Activated T-helper 1 cell treated with anti-CD3 and anti-CD28 coated beads, Interleukin-12 subunit alpha, Interleukin-12 subunit beta, Interleukin-2, Interleukin-4 antibody, amounts not matched to agents 30 ng/mL and 10 ng/mL and 1 ng/mL, durations not matched to agents 14 hours and 24 hours and 36 hours (primary cell): ENCODE data around the gene LETMD1. TPM values are rescaled to one million over a fixed set of nuclear protein-coding genes. Genes with fewer than 3 reads are reported as not detected.

Source experiments
- DNase-seq: peaks from one replicate; pipeline ENCODE4 v3.0.0; 2021; ENCODE audit warnings: low spot score
- H3K27ac Mint-ChIP-seq: one replicate; pipeline ENCODE4 v1.8.0; 2021; ENCODE audit warnings: mild to moderate bottlenecking, mixed read lengths
- H3K27me3 Mint-ChIP-seq: one replicate; pipeline ENCODE4 v1.8.0; 2022; ENCODE audit warnings: mild to moderate bottlenecking, moderate library complexity, mixed read lengths; ENCODE audit not compliant: insufficient read depth
- H3K36me3 Mint-ChIP-seq: one replicate; pipeline ENCODE4 v1.8.0; 2021; ENCODE audit warnings: low read depth, mixed read lengths
- H3K4me1 Mint-ChIP-seq: one replicate; pipeline ENCODE4 v1.8.0; 2021; ENCODE audit warnings: low read depth, mixed read lengths
- H3K4me3 Mint-ChIP-seq: one replicate; pipeline ENCODE4 v1.8.0; 2021; ENCODE audit warnings: mild to moderate bottlenecking, moderate library complexity, mixed read lengths
- H3K9me3 Mint-ChIP-seq: one replicate; pipeline ENCODE4 v1.8.0; 2021; ENCODE audit warnings: mixed read lengths
- intact Hi-C: fragments of 100-400 bp; cut with micrococcal nuclease; formaldehyde crosslinking; loops from one replicate; pipeline ENCODE4 v1.15.1; 2024
- total RNA-seq: library from RNA; stranded (reverse); gene quantifications from 2 replicates; pipeline ENCODE4 v1.2.3, GENCODE V29; 2022

Gene LETMD1
- total RNA-seq, 1 donor from 2014 or later: 70.7 TPM

- Mint-ChIP-seq H3K27me3 (peaks cover 2% of the 10 kb centered on the region), H3K36me3 (peaks cover 16% of the 10 kb centered on the region), H3K4me1 (peaks cover 33% of the 10 kb centered on the region), H3K27ac (no peak overlapping the region), H3K4me3 (no peak overlapping the region), H3K9me3 (no peaks in the 10 kb centered on the region)
- intact Hi-C loops: no loop called here
- DNase-seq: no peak
These were observed 38.8 kb downstream of the LETMD1 start for GRCh38 chr12:51086933-51087332.

GRCh38 chr12:51087818-51088217, 39.7 kb downstream of the LETMD1 start:
- H3K9me3 Mint-ChIP-seq: no peaks in the 10 kb centered on the region
- DNase-seq: no peak
- peaks cover 10% of the 10 kb centered on the region for H3K36me3 Mint-ChIP-seq
- H3K4me1 Mint-ChIP-seq: peaks cover 24% of the 10 kb centered on the region
- peak overlapping the region; percentile 35 for H3K27ac Mint-ChIP-seq
- H3K4me3 Mint-ChIP-seq: no peak overlapping the region
- H3K27me3 Mint-ChIP-seq: no peaks in the 10 kb centered on the region
- intact Hi-C loops: no loop called here

- no peak for DNase-seq
- intact Hi-C loops: no loop called here
- H3K4me1 Mint-ChIP-seq: peaks cover 18% of the 10 kb centered on the region
- peaks cover 24% of the 10 kb centered on the region for H3K36me3 Mint-ChIP-seq
- no peak overlapping the region for H3K4me3 Mint-ChIP-seq
- H3K27ac Mint-ChIP-seq: no peak overlapping the region
- no peaks in the 10 kb centered on the region for H3K27me3 Mint-ChIP-seq
- H3K9me3 Mint-ChIP-seq: no peaks in the 10 kb centered on the region
These were observed 42.6 kb downstream of the LETMD1 start for GRCh38 chr12:51090705-51091229.

GRCh38 chr12:51098611-51099010, 50.5 kb downstream of the LETMD1 start:
- Mint-ChIP-seq H3K27me3 (no peaks in the 10 kb centered on the region), H3K4me3 (no peak overlapping the region), H3K36me3 (peaks cover 42% of the 10 kb centered on the region), H3K9me3 (no peaks in the 10 kb centered on the region), H3K27ac (no peak overlapping the region), H3K4me1 (no peaks in the 10 kb centered on the region)
- no peak for DNase-seq
- intact Hi-C loops: no loop called here

GRCh38 chr12:51103977-51104376, 55.9 kb downstream of the LETMD1 start:
- no peak overlapping the region for H3K4me3 Mint-ChIP-seq
- no peak for DNase-seq

GRCh38 chr12:51108136-51108535, 60.0 kb downstream of the LETMD1 start:
- Mint-ChIP-seq H3K9me3 (no peaks in the 10 kb centered on the region), H3K27me3 (no peaks in the 10 kb centered on the region), H3K4me1 (peaks cover 4% of the 10 kb centered on the region), H3K4me3 (no peak overlapping the region), H3K27ac (no peak overlapping the region), H3K36me3 (peaks cover 39% of the 10 kb centered on the region)
- DNase-seq: no peak
- intact Hi-C loops: no loop called here

More at GRCh38 chr12:51103977-51104376, 55.9 kb downstream of the LETMD1 start:
- Mint-ChIP-seq H3K36me3 (peaks cover 39% of the 10 kb centered on the region), H3K27ac (no peak overlapping the region), H3K9me3 (no peaks in the 10 kb centered on the region), H3K4me1 (peaks cover 4% of the 10 kb centered on the region), H3K27me3 (no peaks in the 10 kb centered on the region)
- intact Hi-C loops: no loop called here

Other genes starting within 250 kb of the LETMD1 start
- gene TMPRSS12, start 205.4 kb upstream of the LETMD1 start, total RNA-seq: not detected in 2 replicates
- not detected in 2 replicates for gene HIGD1C, start 95.8 kb upstream of the LETMD1 start, total RNA-seq
- gene SLC11A2, start 21.9 kb upstream of the LETMD1 start, total RNA-seq: 56.9 and 63.9 TPM in 2 replicates
- 28.6 and 35.2 TPM in 2 replicates for gene CSRNP2, start 35.3 kb downstream of the LETMD1 start, total RNA-seq
- gene TFCP2, start 124.8 kb downstream of the LETMD1 start, total RNA-seq: 49.1 and 49.8 TPM in 2 replicates
- 5.2 and 6.7 TPM in 2 replicates for gene POU6F1, start 169.7 kb downstream of the LETMD1 start, total RNA-seq
- 163 and 169 TPM in 2 replicates for gene DAZAP2, start 190.5 kb downstream of the LETMD1 start, total RNA-seq
- gene SMAGP, start 222.1 kb downstream of the LETMD1 start, total RNA-seq: 0.16 TPM in 1 of 2 replicates, not detected in the other